Naive B cell (primary cell): ENCODE results near the gene FGF9. TPM values are rescaled to one million over a fixed set of nuclear protein-coding genes. Genes with fewer than 3 reads are reported as not detected.

Experiments used
- ATAC-seq, 2 donors: fragments of 150-1000 bp; cut with Tn5 transposase; 2 replicates each; pipeline ENCODE4 v1.10.0; 2021; ENCODE audit warnings: low read depth in 2 of 2, mild to moderate bottlenecking in 2 of 2, moderate library complexity in 2 of 2
- DNase-seq: peaks from one replicate; pipeline ENCODE4 v3.0.0; 2022
- H3K27ac Mint-ChIP-seq, 6 donors: one replicate each; pipeline ENCODE4 v1.8.0; 2020 to 2022; ENCODE audit warnings: mild to moderate bottlenecking in 6 of 6, mixed read lengths in 6 of 6, moderate library complexity in 5 of 6, inconsistent platforms in 2 of 6
- H3K27me3 Mint-ChIP-seq, 3 donors: one replicate each; pipeline ENCODE4 v1.8.0; 2021 to 2022; ENCODE audit warnings: mixed read lengths in 3 of 3, mild to moderate bottlenecking in 1 of 3
- H3K36me3 Mint-ChIP-seq, 2 donors: one replicate each; pipeline ENCODE4 v1.8.0; 2020 to 2022; ENCODE audit warnings: mixed read lengths in 2 of 2, inconsistent platforms in 1 of 2, mild to moderate bottlenecking in 1 of 2
- H3K4me1 Mint-ChIP-seq, 3 donors: one replicate each; pipeline ENCODE4 v1.8.0; 2020 to 2022; ENCODE audit warnings: mixed read lengths in 3 of 3, inconsistent platforms in 1 of 3, mild to moderate bottlenecking in 1 of 3, moderate library complexity in 1 of 3
- H3K4me3 Mint-ChIP-seq, 8 donors: one replicate each; pipeline ENCODE4 v1.8.0; 2020 to 2022; ENCODE audit warnings: mild to moderate bottlenecking in 8 of 8, mixed read lengths in 8 of 8, moderate library complexity in 8 of 8, inconsistent platforms in 2 of 8
- H3K9me3 Mint-ChIP-seq, 7 donors: one replicate each; pipeline ENCODE4 v1.8.0; 2020 to 2022; ENCODE audit warnings: mixed read lengths in 7 of 7, mild to moderate bottlenecking in 5 of 7, inconsistent platforms in 2 of 7, moderate library complexity in 1 of 7
- polyA plus RNA-seq, 6 donors: library from polyadenylated mRNA; unstranded; fragments of 300-500 nt; fragmentation: Illumina TruSeq; gene quantifications; one replicate each; pipeline ENCODE4 v1.2.3, GENCODE V29; 2021; ENCODE audit warnings: low read depth in 6 of 6

FGF9 gene
- polyA plus RNA-seq, 6 donors from 2014 or later = 0.11 to 0.64 (median 0.33) TPM

GRCh38 chr13:21701460-21701859 is 30.6 kb downstream of the FGF9 start:
- no peak overlapping the region for H3K27ac Mint-ChIP-seq
- H3K4me1 Mint-ChIP-seq = no peaks in the 10 kb centered on the region
- ATAC-seq (no peak), DNase-seq (no peak)
- H3K9me3 Mint-ChIP-seq = no peaks in the 10 kb centered on the region
- no peaks in the 10 kb centered on the region for H3K36me3 Mint-ChIP-seq
- H3K4me3 Mint-ChIP-seq = no peak overlapping the region
- H3K27me3 Mint-ChIP-seq = peaks cover 23 to 29% (median 25%) of the 10 kb centered on the region in 3 donors

- H3K4me3 Mint-ChIP-seq = no peak overlapping the region
- no peak for ATAC-seq
- no peaks in the 10 kb centered on the region for H3K36me3 Mint-ChIP-seq
- H3K27me3 Mint-ChIP-seq = peaks cover 29 to 34% (median 33%) of the 10 kb centered on the region in 3 donors
- DNase-seq = no peak
- H3K4me1 Mint-ChIP-seq = no peaks in the 10 kb centered on the region
- H3K27ac Mint-ChIP-seq = no peak overlapping the region
- peaks cover 0 to 1% (median 0%) of the 10 kb centered on the region in 7 donors for H3K9me3 Mint-ChIP-seq
These were observed 33.0 kb downstream of the FGF9 start for GRCh38 chr13:21703846-21704245.

GRCh38 chr13:21707586-21707985 is 36.7 kb downstream of the FGF9 start:
- no peak overlapping the region for H3K4me3 Mint-ChIP-seq
- no peaks in the 10 kb centered on the region for H3K4me1 Mint-ChIP-seq
- peaks cover 13 to 16% of the 10 kb centered on the region in 2 donors for H3K36me3 Mint-ChIP-seq
- peaks cover 10 to 24% (median 14%) of the 10 kb centered on the region in 7 donors for H3K9me3 Mint-ChIP-seq
- peaks cover 24 to 37% (median 36%) of the 10 kb centered on the region in 3 donors for H3K27me3 Mint-ChIP-seq
- DNase-seq (no peak), ATAC-seq (no peak)
- H3K27ac Mint-ChIP-seq = no peak overlapping the region

- Mint-ChIP-seq H3K36me3 (peaks cover 13 to 16% of the 10 kb centered on the region in 2 donors), H3K4me3 (no peak overlapping the region), H3K9me3 (peaks cover 10 to 26% (median 14%) of the 10 kb centered on the region in 7 donors), H3K27ac (no peak overlapping the region), H3K27me3 (peaks cover 15 to 37% (median 33%) of the 10 kb centered on the region in 3 donors), H3K4me1 (no peaks in the 10 kb centered on the region)
- DNase-seq (no peak), ATAC-seq (no peak)
These were observed 38.8 kb downstream of the FGF9 start for GRCh38 chr13:21709697-21710096.

GRCh38 chr13:21710163-21710562 is 39.3 kb downstream of the FGF9 start:
- Mint-ChIP-seq H3K36me3 (peaks cover 13 to 16% of the 10 kb centered on the region in 2 donors), H3K27me3 (peaks cover 15 to 37% (median 33%) of the 10 kb centered on the region in 3 donors), H3K27ac (peak overlapping the region in 1 of 6 donors; percentile 80), H3K9me3 (peaks cover 10 to 26% (median 14%) of the 10 kb centered on the region in 7 donors), H3K4me1 (no peaks in the 10 kb centered on the region), H3K4me3 (no peak overlapping the region)
- ATAC-seq (no peak), DNase-seq (no peak)

- Mint-ChIP-seq H3K9me3 (peaks cover 0 to 5% (median 0%) of the 10 kb centered on the region in 7 donors), H3K4me1 (no peaks in the 10 kb centered on the region), H3K27me3 (peaks cover 16 to 52% (median 36%) of the 10 kb centered on the region in 3 donors), H3K4me3 (no peak overlapping the region), H3K27ac (no peak overlapping the region), H3K36me3 (no peaks in the 10 kb centered on the region)
- DNase-seq (no peak), ATAC-seq (no peak)
These were observed 46.9 kb downstream of the FGF9 start for GRCh38 chr13:21717817-21718216.

GRCh38 chr13:21719463-21719862 is 48.6 kb downstream of the FGF9 start:
- DNase-seq = no peak

GRCh38 chr13:21723807-21724505 is 53.1 kb downstream of the FGF9 start:
- Mint-ChIP-seq H3K4me3 (no peak overlapping the region), H3K27ac (peak overlapping the region in 1 of 6 donors; percentile 35), H3K36me3 (no peaks in the 10 kb centered on the region), H3K27me3 (peaks cover 10 to 31% (median 23%) of the 10 kb centered on the region in 3 donors), H3K9me3 (peaks cover 0 to 12% (median 2%) of the 10 kb centered on the region in 7 donors), H3K4me1 (peaks cover 0 to 4% (median 0%) of the 10 kb centered on the region in 3 donors)
- no peak for DNase-seq
- ATAC-seq = no peak

More at GRCh38 chr13:21719463-21719862, 48.6 kb downstream of the FGF9 start:
- Mint-ChIP-seq H3K4me3 (no peak overlapping the region), H3K27ac (no peak overlapping the region), H3K36me3 (no peaks in the 10 kb centered on the region), H3K27me3 (peaks cover 13 to 53% (median 35%) of the 10 kb centered on the region in 3 donors), H3K4me1 (no peaks in the 10 kb centered on the region), H3K9me3 (peaks cover 0 to 7% (median 0%) of the 10 kb centered on the region in 7 donors)
- ATAC-seq = no peak

- H3K4me1 Mint-ChIP-seq = peaks cover 0 to 4% (median 0%) of the 10 kb centered on the region in 3 donors
- H3K4me3 Mint-ChIP-seq = no peak overlapping the region
- no peak for DNase-seq
- H3K27ac Mint-ChIP-seq = peak overlapping the region in 1 of 6 donors; percentile 6
- H3K27me3 Mint-ChIP-seq = peaks cover 0 to 11% (median 7%) of the 10 kb centered on the region in 3 donors
- peaks cover 0 to 9% (median 5%) of the 10 kb centered on the region in 7 donors for H3K9me3 Mint-ChIP-seq
- no peak for ATAC-seq
- H3K36me3 Mint-ChIP-seq = no peaks in the 10 kb centered on the region
These were observed 59.5 kb downstream of the FGF9 start for GRCh38 chr13:21730186-21730880.

GRCh38 chr13:21733475-21734263 is 62.8 kb downstream of the FGF9 start:
- Mint-ChIP-seq H3K9me3 (peaks cover 0 to 6% (median 0%) of the 10 kb centered on the region in 7 donors), H3K36me3 (no peaks in the 10 kb centered on the region), H3K27me3 (peaks cover 9 to 22% (median 15%) of the 10 kb centered on the region in 3 donors), H3K27ac (no peak overlapping the region), H3K4me3 (no peak overlapping the region), H3K4me1 (no peaks in the 10 kb centered on the region)
- no peak for ATAC-seq
- DNase-seq = no peak

- ATAC-seq (no peak), DNase-seq (no peak)
- Mint-ChIP-seq H3K4me1 (no peaks in the 10 kb centered on the region), H3K27ac (no peak overlapping the region), H3K9me3 (peaks cover 0 to 6% (median 0%) of the 10 kb centered on the region in 7 donors), H3K4me3 (no peak overlapping the region), H3K27me3 (peaks cover 17 to 27% (median 25%) of the 10 kb centered on the region in 3 donors), H3K36me3 (no peaks in the 10 kb centered on the region)
These were observed 64.1 kb downstream of the FGF9 start for GRCh38 chr13:21734961-21735360.

GRCh38 chr13:21735701-21736401 is 65.0 kb downstream of the FGF9 start:
- no peak overlapping the region for H3K27ac Mint-ChIP-seq
- peaks cover 17 to 28% (median 19%) of the 10 kb centered on the region in 3 donors for H3K27me3 Mint-ChIP-seq
- ATAC-seq (no peak), DNase-seq (no peak)
- no peaks in the 10 kb centered on the region for H3K4me1 Mint-ChIP-seq
- peaks cover 0 to 6% (median 0%) of the 10 kb centered on the region in 7 donors for H3K9me3 Mint-ChIP-seq
- no peaks in the 10 kb centered on the region for H3K36me3 Mint-ChIP-seq
- H3K4me3 Mint-ChIP-seq = no peak overlapping the region

GRCh38 chr13:21736926-21737325 is 66.1 kb downstream of the FGF9 start:
- H3K4me3 Mint-ChIP-seq = no peak overlapping the region

More at GRCh38 chr13:21736926-21737325, 66.1 kb downstream of the FGF9 start:
- Mint-ChIP-seq H3K4me1 (no peaks in the 10 kb centered on the region), H3K27ac (no peak overlapping the region), H3K9me3 (no peaks in the 10 kb centered on the region), H3K36me3 (no peaks in the 10 kb centered on the region), H3K27me3 (peaks cover 17 to 23% (median 19%) of the 10 kb centered on the region in 3 donors)
- DNase-seq (no peak), ATAC-seq (no peak)
